ENCODE results near the gene WSB1. TPM values are rescaled to one million over a fixed set of nuclear protein-coding genes. Genes with fewer than 3 reads are reported as not detected.

The WSB1 gene
- total and polyA plus RNA-seq, 2 of the 8 experiments (the other 6 are each of a cell fraction or from before 2014, with no cell fraction given) = 113 to 140 TPM

DNA sequence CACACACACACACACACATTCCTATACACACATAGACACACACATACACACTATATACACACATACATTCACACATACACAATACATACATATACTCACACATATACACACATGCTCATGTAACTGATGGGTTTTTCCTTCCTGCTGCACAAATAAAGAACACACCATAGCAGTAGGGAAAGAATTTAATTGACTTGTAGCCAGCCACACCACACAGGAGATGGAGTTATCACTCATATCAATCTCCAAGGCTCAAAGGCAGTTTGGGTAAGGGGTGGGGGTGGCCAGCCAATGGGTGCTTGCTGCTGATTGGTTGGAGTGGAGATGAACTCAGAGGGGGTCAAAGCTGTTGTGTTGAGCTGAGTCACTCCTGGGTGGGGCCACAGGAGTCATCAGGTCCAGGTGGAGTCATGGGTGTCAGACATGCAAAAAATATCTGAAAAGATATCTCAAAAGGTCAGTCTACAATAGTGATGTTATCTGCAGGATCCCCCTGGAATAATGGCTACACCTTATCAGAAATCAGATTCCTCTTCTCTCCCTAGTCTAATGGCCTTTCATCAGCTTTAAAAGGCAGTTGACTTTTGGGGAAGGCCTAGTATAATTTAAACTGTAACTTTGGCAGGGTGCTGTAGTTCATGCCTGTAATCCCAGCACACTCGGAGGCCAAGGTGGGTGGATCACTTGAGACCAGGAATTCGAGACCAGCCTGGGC is 46.1 kb downstream of the WSB1 start (continued):
- TF ChIP-seq, protein P1, sequence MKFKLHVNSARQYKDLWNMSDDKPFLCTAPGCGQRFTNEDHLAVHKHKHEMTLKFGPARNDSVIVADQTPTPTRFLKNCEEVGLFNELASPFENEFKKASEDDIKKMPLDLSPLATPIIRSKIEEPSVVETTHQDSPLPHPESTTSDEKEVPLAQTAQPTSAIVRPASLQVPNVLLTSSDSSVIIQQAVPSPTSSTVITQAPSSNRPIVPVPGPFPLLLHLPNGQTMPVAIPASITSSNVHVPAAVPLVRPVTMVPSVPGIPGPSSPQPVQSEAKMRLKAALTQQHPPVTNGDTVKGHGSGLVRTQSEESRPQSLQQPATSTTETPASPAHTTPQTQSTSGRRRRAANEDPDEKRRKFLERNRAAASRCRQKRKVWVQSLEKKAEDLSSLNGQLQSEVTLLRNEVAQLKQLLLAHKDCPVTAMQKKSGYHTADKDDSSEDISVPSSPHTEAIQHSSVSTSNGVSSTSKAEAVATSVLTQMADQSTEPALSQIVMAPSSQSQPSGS (IDR thresholded peaks at IDR 0.05; ENCODE audit: low read length) = no peak
- no peak for TF ChIP-seq EZH2 (IDR thresholded peaks at IDR 0.05; ENCODE audit: low read depth, low read length, severe bottlenecking)
- no peak for TF ChIP-seq RBBP5 (IDR thresholded peaks at IDR 0.05; ENCODE audit: borderline replicate concordance, low read depth, low read length)
- TF ChIP-seq EP300 (IDR thresholded peaks at IDR 0.05; ENCODE audit: borderline replicate concordance in 1 of 2, low read depth in 2 of 2, low read length in 2 of 2) = no peak
- TF ChIP-seq RAD21 (IDR thresholded peaks at IDR 0.05 in 1 of 2, conservative IDR thresholded peaks at IDR 0.05 in 1 of 2; ENCODE audit: low read depth in 2 of 2, low read length in 2 of 2) = no peak
- no peak for TF ChIP-seq RNF2 (IDR thresholded peaks at IDR 0.05; ENCODE audit: borderline replicate concordance, low read depth, low read length, missing control alignments, poor library complexity, severe bottlenecking)
- TF ChIP-seq TCF12 (IDR thresholded peaks at IDR 0.05; ENCODE audit: low read depth, low read length) = no peak
- TF ChIP-seq POLR2A (IDR thresholded peaks at IDR 0.05; ENCODE audit: control extremely low read depth in 1 of 2, low read depth in 2 of 2, low read length in 2 of 2) = no peak
- TF ChIP-seq EGR1 (IDR thresholded peaks at IDR 0.05; ENCODE audit: borderline replicate concordance, low read depth, low read length) = no peak
- no peak for TF ChIP-seq ZNF274 (IDR thresholded peaks at IDR 0.05; ENCODE audit: borderline replicate concordance, extremely low read depth, low read length)
- TF ChIP-seq NANOG (IDR thresholded peaks at IDR 0.05; ENCODE audit: insufficient read depth, low read depth, low read length, poor library complexity, severe bottlenecking) = no peak

Data from H1 (cell line).